SK-N-SH treated with all-trans-retinoic acid at 6 μM for 48 hours (cell line): Measurements from ENCODE around the gene GALNT15.

ENCODE experiments used
- CSDC2 ChIP-seq: fragments of 250-450 bp; sonication (Bioruptor Pico); IDR thresholded peaks from 2 replicates; pipeline ENCODE4 v1.5.0; 2020; ENCODE audit warnings: mild to moderate bottlenecking, moderate library complexity
- PATZ1 ChIP-seq: fragments of 250-450 bp; sonication (Bioruptor Pico); IDR thresholded peaks from 2 replicates; pipeline ENCODE4 v1.8.0; 2020; ENCODE audit warnings: mild to moderate bottlenecking, moderate library complexity, borderline replicate concordance
- SNAI2 ChIP-seq: fragments of 250-450 bp; sonication (Bioruptor Pico); IDR thresholded peaks from 2 replicates; pipeline ENCODE4 v1.5.0; 2020; ENCODE audit warnings: mild to moderate bottlenecking, moderate library complexity
- TCF4 ChIP-seq: fragments of 250-450 bp; sonication (Bioruptor Pico); IDR thresholded peaks from 2 replicates; pipeline ENCODE4 v1.8.0; 2021; ENCODE audit warnings: mild to moderate bottlenecking, moderate library complexity, borderline replicate concordance
- TSHZ2 ChIP-seq: fragments of 250-450 bp; sonication (Bioruptor Pico); IDR thresholded peaks from 2 replicates; pipeline ENCODE4 v1.5.0; 2020; ENCODE audit warnings: mild to moderate bottlenecking, moderate library complexity
- ZC3H10 ChIP-seq: fragments of 250-450 bp; sonication (Bioruptor Pico); IDR thresholded peaks from 2 replicates; pipeline ENCODE4 v1.5.1; 2021; ENCODE audit warnings: mild to moderate bottlenecking, moderate library complexity
- ZFP30 ChIP-seq: fragments of 450-650 bp; formaldehyde crosslinking; IDR thresholded peaks from 2 replicates; pipeline ENCODE4 v1.5.0; 2022; ENCODE audit warnings: mild to moderate bottlenecking, moderate library complexity
- ZNF565 ChIP-seq: fragments of 450-650 bp; formaldehyde crosslinking; conservative IDR thresholded peaks from 2 replicates; pipeline ENCODE4 v1.5.0; 2020; ENCODE audit warnings: low read depth, mild to moderate bottlenecking, moderate library complexity
- ZNF8 ChIP-seq: fragments of 450-650 bp; formaldehyde crosslinking; IDR thresholded peaks from 2 replicates; pipeline ENCODE4 v1.5.0; 2020; ENCODE audit warnings: mild to moderate bottlenecking, moderate library complexity

- TF ChIP-seq TCF4 (CRISPR knock-in tag) (no peak), ZFP30 (CRISPR knock-in tag) (no peak), PATZ1 (CRISPR knock-in tag) (no peak), ZNF8 (CRISPR knock-in tag) (no peak), ZC3H10 (CRISPR knock-in tag) (no peak), SNAI2 (no peak), CSDC2 (CRISPR knock-in tag) (no peak), TSHZ2 (no peak), ZNF565 (no peak)
Measured at GRCh38 chr3:16188071-16188470, 13.6 kb downstream of the GALNT15 start.
